NT2/D1 (cell line): ENCODE results near the gene EXOC7.

Source experiments
- DNase-seq: peaks from one replicate; pipeline ENCODE4 v3.0.0-alpha.2; 2011; ENCODE audit warnings: low read depth, low spot score
- H3K27me3 ChIP-seq: 2 replicates; pipeline ENCODE4 v1.6.0; 2011; ENCODE audit warnings: mild to moderate bottlenecking; ENCODE audit not compliant: insufficient read length, insufficient read depth
- H3K36me3 ChIP-seq: 2 replicates; pipeline ENCODE4 v1.6.1; 2011; ENCODE audit warnings: mild to moderate bottlenecking, low read length, mixed read lengths; ENCODE audit not compliant: insufficient read depth, insufficient read length
- H3K4me1 ChIP-seq: 2 replicates; pipeline ENCODE4 v1.5.1; 2011; ENCODE audit not compliant: insufficient read depth, insufficient read length
- H3K4me3 ChIP-seq: 2 replicates; pipeline ENCODE4 v1.5.1; 2011; ENCODE audit warnings: low read depth; ENCODE audit not compliant: insufficient read length
- H3K9ac ChIP-seq: 2 replicates; pipeline ENCODE4 v1.6.0; 2011; ENCODE audit warnings: low read depth; ENCODE audit not compliant: insufficient read length
- H3K9me3 ChIP-seq: 2 replicates; pipeline ENCODE4 v1.5.1; 2011; ENCODE audit warnings: mild to moderate bottlenecking, low read length; ENCODE audit not compliant: insufficient read depth
- SUZ12 ChIP-seq: IDR thresholded peaks from 2 replicates; pipeline ENCODE4 v1.6.1; 2011; ENCODE audit not compliant: insufficient read length, insufficient read depth; ENCODE audit errors: extremely low read depth
- ZNF274 ChIP-seq: IDR thresholded peaks from 2 replicates; pipeline ENCODE4 v1.6.1; 2011; ENCODE audit warnings: mild to moderate bottlenecking, low read depth, low read length

Gene EXOC7

DNA sequence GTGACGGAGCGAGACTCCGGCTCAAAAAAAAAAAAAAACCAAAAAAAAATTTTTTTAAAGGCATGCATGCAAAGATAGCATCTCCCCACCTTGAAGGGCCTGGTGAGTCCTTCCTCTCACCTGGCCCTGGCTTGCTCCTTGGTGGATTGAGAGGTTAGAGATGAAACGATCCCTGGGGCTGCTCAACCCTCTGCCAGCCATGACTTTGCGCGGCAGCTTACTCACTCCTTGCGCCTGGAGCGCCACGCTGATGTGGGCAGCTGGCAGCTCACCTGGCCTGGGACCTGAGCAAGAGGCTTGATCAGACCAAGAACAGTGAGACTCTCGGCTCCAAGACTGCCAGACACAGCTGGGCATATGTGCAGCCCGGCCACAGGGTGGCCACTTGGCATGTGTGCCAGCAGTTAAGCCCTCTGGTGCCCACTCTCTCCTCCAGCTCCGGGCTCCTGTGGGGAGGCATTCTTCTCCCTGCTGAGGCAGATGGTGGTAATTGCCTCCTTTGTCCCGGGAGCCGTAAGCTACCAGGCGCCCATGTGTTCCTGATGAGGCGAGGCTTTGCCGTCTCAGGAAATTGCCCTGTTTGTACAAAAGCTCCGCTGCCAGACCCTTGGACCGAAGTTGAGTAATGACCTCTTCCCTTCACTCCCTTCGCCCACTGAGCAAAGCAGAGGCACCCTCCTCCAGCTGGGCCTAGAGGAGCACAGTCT is 71.4 kb downstream of the EXOC7 start:
- H3K9ac ChIP-seq: no peak overlapping the region
- H3K9me3 ChIP-seq: peaks cover 18% of the 10 kb centered on the region; the same call in 1 of the 2 replicates
- no peak for TF ChIP-seq SUZ12
- TF ChIP-seq ZNF274: no peak
- peaks cover 20% of the 10 kb centered on the region for H3K4me1 ChIP-seq
- no peak for DNase-seq
- H3K4me3 ChIP-seq: no peak overlapping the region
- peaks cover 6% of the 10 kb centered on the region for H3K36me3 ChIP-seq
- H3K27me3 ChIP-seq: no peaks in the 10 kb centered on the region
